ENCODE results near the gene HPSE2. TPM values are rescaled to one million over a fixed set of nuclear protein-coding genes. Genes with fewer than 3 reads are reported as not detected.

HPSE2 gene
- total RNA-seq, 1 experiment from 2014 or later, result 0.20 TPM

DNA sequence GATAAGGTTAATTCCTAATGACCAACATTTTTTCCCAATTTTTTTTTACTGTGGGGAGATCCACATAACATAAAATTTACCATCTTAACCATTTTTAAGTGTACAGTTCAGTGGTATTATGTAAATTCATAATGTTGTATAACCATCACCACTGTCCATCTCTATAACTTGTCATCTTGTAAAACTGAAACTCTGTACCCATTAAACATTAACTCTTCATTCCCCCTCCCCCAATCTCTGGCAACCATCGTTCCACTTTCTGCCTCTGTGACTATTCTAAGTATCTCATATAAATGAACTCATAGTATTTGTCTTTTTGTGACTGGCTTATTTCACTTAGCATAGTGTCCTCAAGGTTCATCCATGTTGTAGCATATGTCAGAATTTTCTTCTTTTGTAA, 742.9 kb downstream of the HPSE2 start:
- Histone ChIP-seq H3K4ac (ENCODE audit: low read depth, low read length) (no peak overlapping the region), H2AK5ac (ENCODE audit: insufficient read length, low read length) (no peak overlapping the region), H3K27ac (ENCODE audit: insufficient read length, low read depth, low read length) (no peak overlapping the region), H3K9ac (ENCODE audit: extremely low read depth, insufficient read length, low read length) (no peak overlapping the region), H3K9me3 (ENCODE audit: control insufficient read depth, low read depth, low read length) (no peaks in the 10 kb centered on the region), H3K79me2 (ENCODE audit: insufficient read depth, low read length) (no peaks in the 10 kb centered on the region), H3K56ac (ENCODE audit: insufficient read length, low read depth, low read length) (no peak overlapping the region), H3K14ac (ENCODE audit: insufficient read depth, low read length) (no peak overlapping the region), H3T11ph (ENCODE audit: low read length) (no peak overlapping the region), H2BK12ac (ENCODE audit: insufficient read length, low read depth, low read length) (no peak overlapping the region), H3K23ac (ENCODE audit: insufficient read length, low read depth, low read length) (no peak overlapping the region), H2BK120ac (ENCODE audit: low read depth, low read length, poor library complexity, severe bottlenecking) (no peak overlapping the region), H2BK15ac (ENCODE audit: low read depth, low read length) (no peak overlapping the region), H4K91ac (ENCODE audit: insufficient read length, low read depth, low read length) (no peak overlapping the region), H3K27me3 (ENCODE audit: insufficient read depth, low read length) (no peaks in the 10 kb centered on the region), H4K20me1 (ENCODE audit: control insufficient read depth, insufficient read depth, insufficient read length) (no peaks in the 10 kb centered on the region), H3K23me2 (ENCODE audit: insufficient read length, low read depth, low read length, poor library complexity, severe bottlenecking) (no peaks in the 10 kb centered on the region), H3K18ac (ENCODE audit: insufficient read length, low read depth, low read length) (no peak overlapping the region), H3K4me2 (ENCODE audit: insufficient read depth, insufficient read length, low read length) (no peak overlapping the region), H2BK20ac (ENCODE audit: low read depth, low read length, poor library complexity, severe bottlenecking) (no peak overlapping the region), H3K79me1 (ENCODE audit: insufficient read depth, low read depth, low read length, poor library complexity, severe bottlenecking) (no peaks in the 10 kb centered on the region), H4K8ac (replicated peaks; ENCODE audit: insufficient read length, low read depth, low read length) (no peak overlapping the region), H2AFZ (ENCODE audit: low read length) (no peak overlapping the region), H3K4me1 (ENCODE audit: insufficient read depth, low read length) (no peaks in the 10 kb centered on the region), H2BK5ac (ENCODE audit: insufficient read length, low read length) (no peak overlapping the region), H4K5ac (ENCODE audit: insufficient read length, low read depth, low read length) (no peak overlapping the region)
- no peaks in the 10 kb centered on the region for H3K4me1 Mint-ChIP-seq
- no peak overlapping the region for H3K27ac Mint-ChIP-seq
- no peak for TF ChIP-seq CTCF (conservative IDR thresholded peaks at IDR 0.05)
- peaks cover 11 to 15% of the 10 kb centered on the region in 2 experiments; a peak in 4 of 5 replicates for H3K9me3 Mint-ChIP-seq
- DNase-seq, result no peak
- peaks cover 1% of the 10 kb centered on the region; the same call in 1 of the 2 replicates for H3K27me3 Mint-ChIP-seq (ENCODE audit: low read depth)
- peaks cover 0 to 8% (median 4%) of the 10 kb centered on the region in 3 experiments; a peak in 5 of 7 replicates for H3K36me3 Mint-ChIP-seq (ENCODE audit: insufficient read depth in 1 of 3, low read depth in 3 of 3)
- no CpG with 5 or more reads among the region's 1 CpG for WGBS (ENCODE audit: extremely low coverage, insufficient read length, low lambda C conversion rate)
- no peak overlapping the region for H3K4me3 Mint-ChIP-seq
